NK-92 treated with Interleukin-12 subunit alpha and Interleukin-12 subunit beta, amount 100 ng/mL, for 24 hours (cell line): Measurements from ENCODE around the gene KLHDC7B.

ENCODE experiments used
- DNase-seq: peaks from one replicate; lab custom pipeline; 2025; lab: John Stamatoyannopoulos, UW

Gene KLHDC7B

GRCh38 chr22:50595189-50595588, 49.5 kb downstream of the KLHDC7B start:
- no peak for DNase-seq

DNA sequence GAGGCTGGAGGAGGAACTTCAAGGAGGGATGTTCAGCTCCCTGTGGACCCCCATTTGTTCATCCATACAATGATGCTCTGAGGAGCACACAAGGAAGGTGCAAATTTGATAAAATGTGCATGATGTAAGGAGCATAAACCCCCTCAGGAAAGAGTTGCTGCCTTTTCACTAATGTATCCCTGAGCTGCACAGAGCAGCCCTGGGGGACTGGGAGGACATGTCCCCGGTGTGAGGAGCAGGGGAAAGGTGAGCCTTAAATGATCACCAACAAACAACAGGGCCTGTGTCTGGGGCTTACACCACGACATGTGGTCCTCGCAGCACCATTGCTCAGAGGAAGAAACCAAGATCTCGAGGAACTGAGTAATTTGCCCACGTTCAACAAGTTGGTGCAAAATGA, 51.4 kb downstream of the KLHDC7B start:
- no peak for DNase-seq

GRCh38 chr22:50599816-50600455, 54.2 kb downstream of the KLHDC7B start:
- DNase-seq, result no peak

DNA sequence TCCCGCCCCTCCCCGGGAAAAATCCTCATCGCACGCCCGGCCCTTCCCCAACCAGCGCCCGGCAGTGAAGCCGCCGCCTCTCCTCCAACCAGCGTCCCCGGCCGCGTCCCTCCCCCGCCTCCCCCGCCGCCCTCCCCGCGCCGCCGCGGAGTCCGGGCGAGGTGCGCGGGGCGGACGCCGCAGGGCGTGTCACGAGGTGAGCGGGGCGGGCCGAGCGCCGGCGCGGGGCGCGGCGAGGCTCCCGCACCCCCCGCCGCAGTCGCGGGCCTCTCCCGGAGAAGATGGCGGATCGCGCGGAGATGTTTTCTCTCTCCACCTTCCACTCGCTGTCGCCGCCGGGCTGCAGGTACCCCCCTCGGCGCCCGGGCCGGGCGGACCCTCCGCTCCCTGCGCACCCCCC, 54.8 kb downstream of the KLHDC7B start, which contains the start of gene MAPK8IP2:
Gene MAPK8IP2, plus strand, starts transcription at position 256 of the 400 bp plus-strand sequence. Its CDS starts 26 bp downstream, at position 282.
- no peak for DNase-seq
